Liver (tissue), 3 donors: ENCODE measurements around the gene HTR3C.

Experiments used
- ATF3 ChIP-seq: IDR thresholded peaks from 2 replicates; pipeline ENCODE4 v1.6.1; 2016; ENCODE audit warnings: antibody characterized with exemption
- EGR1 ChIP-seq, 2 donors: IDR thresholded peaks; 2 replicates each; pipeline ENCODE4 v1.6.1; 2016 to 2018; ENCODE audit warnings: antibody characterized with exemption in 2 of 2, low read depth in 2 of 2
- FOXA1 ChIP-seq: IDR thresholded peaks from 2 replicates; pipeline ENCODE4 v1.6.1; 2016; ENCODE audit warnings: antibody characterized with exemption
- GABPA ChIP-seq, 2 donors: IDR thresholded peaks in 1 of 2; conservative IDR thresholded peaks in 1 of 2; 2 replicates each; pipeline ENCODE4 v1.6.1; 2016; ENCODE audit warnings: antibody characterized with exemption in 2 of 2, mild to moderate bottlenecking in 1 of 2, moderate library complexity in 1 of 2
- JUND ChIP-seq, 2 donors: IDR thresholded peaks; 2 replicates each; pipeline ENCODE4 v1.6.1; 2016; ENCODE audit warnings: antibody characterized with exemption in 2 of 2
- MAX ChIP-seq: IDR thresholded peaks from 2 replicates; pipeline ENCODE4 v1.6.1; 2016; ENCODE audit warnings: antibody characterized with exemption
- RAD21 ChIP-seq, 2 donors: IDR thresholded peaks; 2 replicates each; pipeline ENCODE4 v1.6.1; 2016; ENCODE audit warnings: antibody characterized with exemption in 2 of 2, mild to moderate bottlenecking in 2 of 2
- RXRA ChIP-seq, 2 donors: IDR thresholded peaks; 2 replicates each; pipeline ENCODE4 v1.6.1; 2017 to 2018; ENCODE audit warnings: antibody characterized with exemption in 2 of 2, mild to moderate bottlenecking in 1 of 2
- SP1 ChIP-seq: IDR thresholded peaks from 2 replicates; pipeline ENCODE4 v1.6.1; 2018; ENCODE audit warnings: antibody characterized with exemption, mild to moderate bottlenecking
- TAF1 ChIP-seq: conservative IDR thresholded peaks from 2 replicates; pipeline ENCODE4 v1.6.1; 2016; ENCODE audit warnings: antibody characterized with exemption, mild to moderate bottlenecking
- YY1 ChIP-seq: IDR thresholded peaks from 2 replicates; pipeline ENCODE4 v1.6.1; 2016; ENCODE audit warnings: antibody characterized with exemption, mild to moderate bottlenecking
- ZBTB33 ChIP-seq: IDR thresholded peaks from 2 replicates; pipeline ENCODE4 v1.6.1; 2016; ENCODE audit warnings: antibody characterized with exemption
- TF ChIP-seq, protein P1 (sequence below): fragments of 150-350 bp; IDR thresholded peaks from 2 replicates; pipeline ENCODE4 v1.5.1; 2017; ENCODE audit warnings: improper control_type of control experiment, low read depth, low read length; ENCODE audit not compliant: missing input control
- TF ChIP-seq, protein P2 (sequence below): IDR thresholded peaks from 2 replicates; pipeline ENCODE4 v1.6.1; 2016; ENCODE audit warnings: antibody characterized with exemption, mild to moderate bottlenecking
- donor health status: healthy.
- donor health status: healthy.

GRCh38 chr3:184075901-184076300, 23.1 kb downstream of the HTR3C start:
- TF ChIP-seq TAF1 (no peak), MAX (no peak), GABPA (IDR thresholded peaks at IDR 0.05 in 1 of 2, conservative IDR thresholded peaks at IDR 0.05 in 1 of 2) (no peak), YY1 (no peak), EGR1 (IDR thresholded peaks at IDR 0.05; ENCODE audit: low read depth in 2 of 2) (no peak), SP1 (no peak), FOXA1 (no peak), ATF3 (no peak), JUND (IDR thresholded peaks at IDR 0.05) (no peak), RAD21 (IDR thresholded peaks at IDR 0.05) (no peak), RXRA (IDR thresholded peaks at IDR 0.05) (no peak), ZBTB33 (no peak)
- TF ChIP-seq, protein P1, sequence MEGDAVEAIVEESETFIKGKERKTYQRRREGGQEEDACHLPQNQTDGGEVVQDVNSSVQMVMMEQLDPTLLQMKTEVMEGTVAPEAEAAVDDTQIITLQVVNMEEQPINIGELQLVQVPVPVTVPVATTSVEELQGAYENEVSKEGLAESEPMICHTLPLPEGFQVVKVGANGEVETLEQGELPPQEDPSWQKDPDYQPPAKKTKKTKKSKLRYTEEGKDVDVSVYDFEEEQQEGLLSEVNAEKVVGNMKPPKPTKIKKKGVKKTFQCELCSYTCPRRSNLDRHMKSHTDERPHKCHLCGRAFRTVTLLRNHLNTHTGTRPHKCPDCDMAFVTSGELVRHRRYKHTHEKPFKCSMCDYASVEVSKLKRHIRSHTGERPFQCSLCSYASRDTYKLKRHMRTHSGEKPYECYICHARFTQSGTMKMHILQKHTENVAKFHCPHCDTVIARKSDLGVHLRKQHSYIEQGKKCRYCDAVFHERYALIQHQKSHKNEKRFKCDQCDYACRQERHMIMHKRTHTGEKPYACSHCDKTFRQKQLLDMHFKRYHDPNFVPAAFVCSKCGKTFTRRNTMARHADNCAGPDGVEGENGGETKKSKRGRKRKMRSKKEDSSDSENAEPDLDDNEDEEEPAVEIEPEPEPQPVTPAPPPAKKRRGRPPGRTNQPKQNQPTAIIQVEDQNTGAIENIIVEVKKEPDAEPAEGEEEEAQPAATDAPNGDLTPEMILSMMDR: no peak
- TF ChIP-seq, protein P2, sequence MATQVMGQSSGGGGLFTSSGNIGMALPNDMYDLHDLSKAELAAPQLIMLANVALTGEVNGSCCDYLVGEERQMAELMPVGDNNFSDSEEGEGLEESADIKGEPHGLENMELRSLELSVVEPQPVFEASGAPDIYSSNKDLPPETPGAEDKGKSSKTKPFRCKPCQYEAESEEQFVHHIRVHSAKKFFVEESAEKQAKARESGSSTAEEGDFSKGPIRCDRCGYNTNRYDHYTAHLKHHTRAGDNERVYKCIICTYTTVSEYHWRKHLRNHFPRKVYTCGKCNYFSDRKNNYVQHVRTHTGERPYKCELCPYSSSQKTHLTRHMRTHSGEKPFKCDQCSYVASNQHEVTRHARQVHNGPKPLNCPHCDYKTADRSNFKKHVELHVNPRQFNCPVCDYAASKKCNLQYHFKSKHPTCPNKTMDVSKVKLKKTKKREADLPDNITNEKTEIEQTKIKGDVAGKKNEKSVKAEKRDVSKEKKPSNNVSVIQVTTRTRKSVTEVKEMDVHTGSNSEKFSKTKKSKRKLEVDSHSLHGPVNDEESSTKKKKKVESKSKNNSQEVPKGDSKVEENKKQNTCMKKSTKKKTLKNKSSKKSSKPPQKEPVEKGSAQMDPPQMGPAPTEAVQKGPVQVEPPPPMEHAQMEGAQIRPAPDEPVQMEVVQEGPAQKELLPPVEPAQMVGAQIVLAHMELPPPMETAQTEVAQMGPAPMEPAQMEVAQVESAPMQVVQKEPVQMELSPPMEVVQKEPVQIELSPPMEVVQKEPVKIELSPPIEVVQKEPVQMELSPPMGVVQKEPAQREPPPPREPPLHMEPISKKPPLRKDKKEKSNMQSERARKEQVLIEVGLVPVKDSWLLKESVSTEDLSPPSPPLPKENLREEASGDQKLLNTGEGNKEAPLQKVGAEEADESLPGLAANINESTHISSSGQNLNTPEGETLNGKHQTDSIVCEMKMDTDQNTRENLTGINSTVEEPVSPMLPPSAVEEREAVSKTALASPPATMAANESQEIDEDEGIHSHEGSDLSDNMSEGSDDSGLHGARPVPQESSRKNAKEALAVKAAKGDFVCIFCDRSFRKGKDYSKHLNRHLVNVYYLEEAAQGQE: no peak
